GM19395 (cell line): ENCODE measurements around the gene GUCA1A.
"Not testable (repeated sequence)": the region's sequence is repeated elsewhere in the genome, so short reads cannot be mapped to it uniquely, and the experiment has no call there.

Experiments used
- ATAC-seq: cut with Tn5 transposase; IDR thresholded peaks from one replicate; pipeline ENCODE4 v1.9.1; 2021; ENCODE audit warnings: mild to moderate bottlenecking, moderate library complexity; ENCODE audit not compliant: unreplicated experiment

GUCA1A gene

DNA sequence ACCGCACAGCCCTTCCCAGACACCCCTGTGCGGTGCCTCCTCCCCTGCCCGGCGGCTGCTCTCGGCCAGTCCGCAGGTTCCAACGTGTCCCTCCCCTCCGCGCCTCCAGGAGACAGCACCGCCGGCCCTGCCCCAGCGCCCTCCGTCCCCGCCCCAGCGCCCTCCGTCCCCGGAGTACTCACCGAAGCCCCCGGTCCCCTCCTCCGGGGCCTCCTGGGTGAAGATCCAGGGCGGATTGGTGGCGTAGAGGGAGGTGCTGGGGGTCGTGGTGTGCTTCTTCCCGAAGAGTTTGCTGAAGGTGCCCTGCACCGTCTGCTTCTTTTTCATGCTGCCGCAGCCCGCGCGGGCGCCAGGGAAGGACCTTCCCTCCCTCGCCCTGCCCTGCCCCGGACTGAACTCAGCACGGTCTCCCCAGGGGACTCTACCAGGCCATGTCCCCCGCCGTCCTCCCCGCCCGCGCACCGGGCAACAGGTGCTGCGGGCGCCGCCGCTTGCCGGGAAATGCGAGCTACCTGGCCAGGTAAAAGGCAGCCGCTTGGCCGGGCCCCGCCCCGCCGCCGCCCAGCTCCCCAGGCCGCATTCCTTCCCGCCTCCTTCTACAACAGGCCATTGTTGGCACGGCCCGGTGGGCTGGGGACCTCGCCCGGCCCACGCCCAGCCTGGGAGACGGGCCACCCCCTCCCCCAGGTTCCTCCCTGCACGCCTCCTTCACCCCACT lies 30.9 kb upstream of the GUCA1A start, which contains the start of gene C6orf132:
TSS of gene C6orf132 (minus strand) at position 503 of the 718 bp plus-strand sequence. CDS start at position 327, 176 bp downstream.
- no peak for ATAC-seq

DNA sequence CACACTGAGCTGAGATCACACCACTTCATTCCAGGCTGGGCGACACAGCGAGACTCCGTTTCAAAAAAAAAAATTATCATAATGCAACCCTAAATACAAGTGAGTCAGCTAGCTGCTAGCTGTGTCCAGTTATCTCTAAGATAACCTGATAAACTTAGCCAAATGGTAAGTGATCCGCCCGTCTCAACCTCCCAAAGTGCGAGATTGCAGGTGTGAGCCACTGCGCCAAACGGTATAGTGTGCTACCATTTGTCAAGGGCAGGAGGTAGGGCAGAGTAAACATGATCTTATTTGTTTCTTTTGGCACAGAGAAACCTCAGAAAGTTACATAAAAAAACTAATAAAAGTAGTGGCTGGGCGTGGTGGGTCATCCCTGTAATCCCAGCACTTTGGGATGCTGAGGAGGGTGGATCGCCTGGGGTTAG lies 26.0 kb upstream of the GUCA1A start:
- no peak for ATAC-seq

- no peak for ATAC-seq
Observed at GRCh38 chr6:42148058-42148457, 25.1 kb upstream of the GUCA1A start.

- no peak for ATAC-seq
Observed at GRCh38 chr6:42150254-42150653, 22.9 kb upstream of the GUCA1A start.

DNA sequence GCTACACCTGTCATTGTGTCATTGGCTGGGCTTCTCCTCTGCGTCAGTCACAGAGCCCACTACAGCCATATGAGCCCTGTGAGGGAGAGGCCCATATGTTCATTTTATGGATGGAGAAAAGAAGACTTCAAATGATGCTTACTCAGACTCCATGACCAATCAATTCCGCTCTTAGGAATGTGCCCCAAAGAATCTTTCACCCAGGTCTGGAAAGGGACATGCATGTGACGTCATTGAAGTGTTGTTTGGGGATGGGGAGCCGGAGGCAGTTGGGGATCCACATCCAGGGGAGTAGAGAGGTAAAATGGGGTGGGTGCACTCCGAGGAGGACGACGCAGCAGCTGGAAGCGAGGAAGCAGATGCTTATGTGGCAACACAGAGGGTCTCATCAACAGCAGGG lies 21.1 kb upstream of the GUCA1A start:
- ATAC-seq, result no peak

GRCh38 chr6:42152528-42153213 lies 20.5 kb upstream of the GUCA1A start:
- ATAC-seq, result not testable (repeated sequence)

DNA sequence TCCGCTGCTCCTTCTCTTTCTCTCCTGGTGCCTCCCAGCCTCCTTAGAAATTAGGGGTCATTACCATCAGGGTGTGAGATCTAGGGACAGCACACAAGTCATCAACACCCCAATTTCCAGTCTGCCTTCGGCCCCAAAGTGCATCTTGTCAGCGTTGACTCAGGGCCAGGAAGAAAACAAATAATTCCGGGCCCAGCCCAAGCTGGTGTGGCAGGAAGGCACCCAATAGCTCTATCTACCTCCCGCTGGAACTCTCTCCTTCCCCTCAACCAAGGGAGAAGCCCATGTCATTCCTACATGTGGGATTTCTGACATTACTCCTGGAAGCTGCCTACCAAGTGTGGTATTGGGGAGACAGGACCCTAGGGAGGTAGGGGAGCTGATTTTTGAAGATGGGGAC lies 19.2 kb upstream of the GUCA1A start:
- no peak for ATAC-seq

DNA sequence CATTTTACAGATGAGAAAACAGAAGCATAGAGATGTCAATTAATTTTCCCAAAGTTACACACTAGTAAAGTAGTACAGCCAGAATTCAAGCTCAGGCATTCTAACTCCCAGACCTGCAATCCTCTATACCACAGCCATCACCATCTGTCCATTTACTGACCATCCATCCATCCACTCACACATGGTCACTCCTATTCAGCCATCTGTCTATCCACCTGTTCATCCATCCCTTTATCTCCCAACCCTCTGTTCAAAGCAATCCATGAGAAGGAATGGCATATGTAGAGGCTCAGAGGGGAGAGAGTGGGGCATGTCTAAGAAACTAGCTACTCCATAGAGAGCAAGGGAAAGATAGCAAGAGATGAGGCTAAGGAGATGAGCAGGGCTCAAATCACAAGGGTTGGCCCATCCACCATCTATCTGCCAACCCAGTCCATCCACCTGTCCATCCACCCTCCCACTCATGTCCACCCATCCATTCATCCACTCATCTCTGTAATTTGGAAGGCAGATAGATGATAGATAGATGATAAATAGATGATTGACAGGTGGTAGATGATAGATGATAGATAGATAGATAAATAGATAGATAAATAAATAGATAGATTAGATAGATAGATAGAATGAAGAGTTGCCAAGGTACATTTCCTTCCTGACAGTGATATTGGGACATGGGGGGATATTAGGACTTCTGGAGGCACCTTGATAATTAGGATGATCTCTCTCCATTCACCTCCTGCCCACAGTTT lies 18.5 kb upstream of the GUCA1A start:
- no peak for ATAC-seq

GRCh38 chr6:42155293-42155692 lies 17.9 kb upstream of the GUCA1A start:
- no peak for ATAC-seq

DNA sequence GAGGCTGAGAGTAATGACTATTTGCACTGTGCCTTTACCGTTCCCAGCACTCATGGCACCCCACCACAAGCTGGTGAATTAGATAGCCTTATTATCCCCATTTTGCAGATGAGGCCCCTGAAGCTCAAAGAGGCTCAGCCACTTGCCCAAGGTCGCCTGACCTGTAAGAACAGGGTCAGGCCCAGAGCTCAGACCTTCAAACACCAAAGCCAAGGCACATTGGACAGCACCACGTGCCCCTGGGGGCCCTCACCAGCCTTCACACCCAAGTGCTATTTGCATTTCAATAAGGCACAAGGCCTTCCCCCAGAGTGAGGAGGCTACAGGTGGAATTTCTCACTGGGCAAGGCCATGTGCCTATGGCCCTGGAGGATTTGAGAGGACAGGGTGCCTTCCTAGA lies 16.5 kb upstream of the GUCA1A start:
- no peak for ATAC-seq

DNA sequence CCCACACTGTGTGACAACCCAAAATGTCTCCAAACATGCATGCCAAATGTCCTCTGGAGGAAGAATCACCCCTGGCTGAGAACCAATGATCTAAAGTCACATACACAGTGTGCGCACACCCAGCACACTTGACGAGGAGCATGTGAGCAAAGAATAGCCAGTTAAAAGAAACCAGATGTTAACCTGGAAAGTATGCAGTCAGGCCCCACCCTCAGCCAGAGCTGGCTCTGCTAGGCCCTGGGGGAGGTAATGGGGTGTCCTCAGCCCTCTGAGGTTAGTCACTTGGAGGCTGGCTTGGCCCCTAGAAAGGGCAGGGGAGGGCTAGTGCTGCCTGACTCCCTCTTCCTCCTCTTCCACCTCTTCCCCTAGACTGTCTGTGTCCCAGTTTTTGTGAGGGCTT lies 15.2 kb upstream of the GUCA1A start:
- no peak for ATAC-seq

DNA sequence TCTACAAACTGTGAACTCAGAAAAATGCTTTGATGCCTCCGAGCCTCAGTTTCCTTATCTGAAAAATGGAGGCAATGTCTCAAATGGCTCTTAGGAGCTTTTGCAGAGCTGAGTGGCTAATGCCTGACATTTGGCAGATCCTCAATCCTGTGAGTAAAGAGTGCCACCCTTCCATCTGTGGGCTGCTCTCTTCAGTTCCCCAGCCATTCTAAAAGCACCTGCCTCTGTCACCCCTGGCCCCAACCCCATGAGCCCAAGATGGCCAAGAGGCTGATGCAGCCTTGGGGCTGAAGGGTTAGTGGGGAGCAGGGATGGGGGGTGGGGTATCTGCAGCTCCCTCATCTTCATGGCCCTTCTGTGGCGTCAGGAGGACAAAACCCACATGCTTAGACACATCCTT lies 14.5 kb upstream of the GUCA1A start:
- ATAC-seq, result no peak

DNA sequence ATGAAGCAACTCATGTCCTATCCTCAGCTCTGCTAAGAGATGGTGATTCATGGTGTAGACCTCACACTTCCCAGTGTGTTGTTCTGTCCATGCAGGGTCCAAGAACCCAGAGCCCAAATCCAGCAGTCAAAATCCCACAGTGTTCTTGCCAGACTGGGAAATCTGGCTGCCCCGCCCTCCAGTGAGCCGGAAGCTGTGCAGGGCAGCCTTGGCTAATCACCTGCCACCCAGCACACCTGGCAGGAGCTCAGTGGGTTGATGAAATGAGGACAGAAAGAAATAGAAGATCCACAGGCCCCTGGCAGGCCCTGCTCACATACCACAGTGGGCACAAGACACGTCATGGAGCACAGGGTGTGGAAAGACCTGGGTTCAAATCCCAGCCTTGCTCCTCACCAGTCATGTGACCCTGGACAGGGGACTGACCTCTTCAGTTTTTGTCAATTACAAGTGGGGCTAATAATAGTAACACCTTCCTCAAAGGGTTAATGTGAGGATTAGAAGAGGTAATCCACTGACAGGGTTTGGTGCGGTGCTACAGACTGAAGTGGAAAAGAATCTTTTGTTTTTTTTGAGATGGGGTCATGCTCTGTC lies 13.6 kb upstream of the GUCA1A start:
- no peak for ATAC-seq

DNA sequence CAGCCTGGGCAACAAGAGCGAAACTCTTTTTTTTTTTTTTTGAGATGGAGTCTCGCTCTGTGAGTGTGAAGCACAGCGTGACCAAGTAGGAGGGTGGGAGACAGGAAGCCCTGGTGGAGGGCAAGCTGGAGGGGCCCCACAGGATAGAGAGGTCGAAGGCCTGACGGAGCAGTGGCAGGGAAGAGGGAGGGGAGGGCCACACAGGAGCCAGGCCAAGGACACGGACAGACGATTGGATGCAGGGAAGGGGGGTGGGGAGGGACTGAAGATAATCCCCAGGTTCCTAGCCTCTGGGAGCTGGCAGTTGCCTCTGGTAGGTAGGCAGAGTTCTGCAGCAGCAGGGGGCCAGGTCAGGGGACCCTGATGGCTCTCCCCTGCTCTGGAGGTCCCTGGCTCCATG lies 10.8 kb upstream of the GUCA1A start:
- no peak for ATAC-seq

DNA sequence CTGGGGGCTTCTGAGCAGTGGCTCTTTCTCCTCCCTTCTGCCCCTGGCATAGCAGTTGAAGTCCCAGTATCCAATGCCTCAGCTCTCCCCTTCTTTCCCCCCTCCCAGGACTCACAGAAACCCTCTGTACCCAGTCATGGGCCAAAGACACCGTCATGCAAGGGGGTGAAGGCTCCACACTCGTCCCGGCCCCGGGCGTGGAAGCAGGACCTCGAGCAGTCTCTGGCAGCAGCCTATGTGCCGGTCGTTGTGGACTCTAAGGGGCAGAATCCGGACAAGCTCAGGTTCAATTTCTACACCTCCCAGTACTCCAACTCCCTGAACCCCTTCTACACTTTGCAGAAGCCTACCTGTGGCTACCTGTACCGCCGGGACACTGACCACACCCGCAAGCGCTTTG lies 10.4 kb upstream of the GUCA1A start:
- no peak for ATAC-seq

DNA sequence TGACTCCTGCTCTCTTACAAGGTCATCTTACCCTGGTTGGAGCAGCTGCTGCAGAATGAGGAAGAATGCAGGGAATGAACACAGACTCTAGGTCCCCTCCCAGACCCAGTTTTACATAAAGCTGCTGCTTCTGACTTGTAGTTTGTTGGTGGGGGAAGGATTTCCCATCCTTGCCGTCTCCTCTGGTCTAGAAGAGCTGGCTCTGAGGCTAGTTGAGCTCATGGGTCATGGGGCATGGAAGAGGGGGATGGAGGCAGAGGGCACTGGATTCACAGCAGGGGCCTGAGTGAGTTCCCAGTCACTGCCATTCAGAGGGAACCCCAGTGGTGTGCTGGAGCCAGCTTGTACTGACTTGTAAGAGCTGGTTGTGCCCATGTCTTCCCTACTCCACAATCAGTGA lies 9.2 kb upstream of the GUCA1A start:
- ATAC-seq, result no peak

DNA sequence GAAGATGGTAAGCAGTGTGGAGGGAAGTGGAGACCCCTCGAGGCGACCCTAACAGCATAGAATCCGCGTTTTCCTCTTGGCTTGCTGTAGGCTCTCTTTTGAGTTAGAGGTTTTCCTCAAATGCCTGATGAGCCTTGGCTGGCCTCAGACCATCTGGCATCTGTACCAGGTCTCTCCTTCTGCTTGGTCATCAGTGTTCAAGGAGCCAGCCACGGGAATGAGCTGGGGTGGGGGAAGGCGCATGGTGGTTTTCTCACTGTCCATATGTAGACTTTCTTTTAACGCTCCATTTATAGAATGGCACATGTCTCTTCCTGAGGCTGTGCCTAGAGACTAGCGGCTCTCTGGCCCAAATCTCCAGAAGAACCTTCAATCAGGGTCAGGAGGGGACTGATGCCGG lies 8.1 kb upstream of the GUCA1A start:
- no peak for ATAC-seq

- ATAC-seq, result no peak
Observed at GRCh38 chr6:42166444-42167141, 6.6 kb upstream of the GUCA1A start.

DNA sequence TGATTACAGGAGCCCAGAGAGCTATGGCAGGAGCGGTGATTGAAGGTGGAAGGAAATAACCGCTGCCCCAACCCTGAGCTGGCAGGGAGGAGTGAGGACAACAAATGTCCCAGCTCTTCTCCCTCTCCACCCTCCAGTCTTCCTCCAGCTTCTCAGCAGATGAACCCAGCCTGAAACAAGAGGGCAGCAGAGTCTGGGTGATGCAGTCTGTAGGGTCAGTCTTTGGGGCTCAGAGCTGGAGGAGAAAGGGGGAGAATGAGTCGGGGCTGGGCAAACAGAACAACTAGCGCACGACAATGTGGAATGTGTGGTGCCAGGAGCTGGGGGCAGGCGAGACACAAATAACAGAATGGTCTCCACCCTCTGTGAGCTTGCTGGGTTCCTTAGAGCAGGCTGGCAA lies 4.5 kb upstream of the GUCA1A start:
- no peak for ATAC-seq

GRCh38 chr6:42169780-42170179 lies 3.4 kb upstream of the GUCA1A start:
- ATAC-seq, result not testable (repeated sequence)
